Kidney (tissue), 14 donors: ENCODE results near the gene ARHGAP42. TPM values are rescaled to one million over a fixed set of nuclear protein-coding genes. Genes with fewer than 3 reads are reported as not detected.
A peak's percentile ranks its signal among the peaks of the same experiment; 100 is the strongest.

Experiments used
- DNase-seq, 5 donors: peaks; one replicate each; pipeline ENCODE4 v3.0.0-alpha.2; 2013 to 2020
- FAIRE-seq: peaks from 2 replicates; lab custom pipeline; 2012; peaks lifted over from hg19 to GRCh38; lab: Jason Lieb, UNC
- H3K27ac ChIP-seq, 2 donors: one replicate each; pipeline ENCODE4 v1.7.0; 2013; ENCODE audit warnings: low read depth in 2 of 2, low read length in 2 of 2, inconsistent platforms in 1 of 2
- H3K27me3 ChIP-seq: one replicate; pipeline ENCODE4 v1.7.1; 2013; ENCODE audit warnings: low read length, inconsistent platforms; ENCODE audit not compliant: control insufficient read depth, insufficient read depth
- H3K36me3 ChIP-seq, 3 donors: one replicate each; pipeline versions ENCODE4 v1.7.0 to v1.7.1; 2013; ENCODE audit warnings: low read length in 3 of 3, control low read depth in 1 of 3, inconsistent platforms in 1 of 3; ENCODE audit not compliant: insufficient read depth in 3 of 3, control insufficient read depth in 2 of 3
- H3K4me1 ChIP-seq, 3 donors: one replicate each; pipeline versions ENCODE4 v1.7.0 to v1.7.1; 2013; ENCODE audit warnings: low read length in 3 of 3, inconsistent platforms in 1 of 3, low read depth in 1 of 3; ENCODE audit not compliant: control insufficient read depth in 2 of 3, insufficient read depth in 2 of 3
- H3K4me3 ChIP-seq, 3 donors: one replicate each; pipeline versions ENCODE4 v1.7.0 to v1.8.1; 2013; ENCODE audit warnings: low read length in 3 of 3, control low read depth in 1 of 3, inconsistent platforms in 1 of 3
- H3K9ac ChIP-seq, 3 donors: one replicate each; pipeline versions ENCODE4 v1.7.0 to v1.7.1; 2013; ENCODE audit warnings: low read length in 3 of 3, control low read depth in 1 of 3, inconsistent platforms in 1 of 3
- H3K9me3 ChIP-seq, 3 donors: one replicate each; pipeline versions ENCODE4 v1.7.0 to v1.7.1; 2013; ENCODE audit warnings: low read length in 3 of 3, control low read depth in 1 of 3, inconsistent platforms in 1 of 3; ENCODE audit not compliant: control insufficient read depth in 2 of 3, insufficient read depth in 1 of 3
- intact Hi-C: fragments of 100-400 bp; cut with DNase I; formaldehyde crosslinking; loops from one replicate; pipeline ENCODE4 v1.11.1; 2022
- polyA plus RNA-seq: library from polyadenylated mRNA; stranded (reverse); fragments of 350-450 nt; fragmentation: Illumina TruSeq; extraction: RNeasy Lipid Tissue Mini Kit (QIAGEN cat#74804); gene quantifications from one replicate; pipeline ENCODE4 v1.2.3, GENCODE V29; 2014; ENCODE audit warnings: low read depth, low replicate concordance; ENCODE audit not compliant: insufficient read depth
- total RNA-seq: library from RNA; stranded (reverse); fragmentation: NEBNext Ultra II Directional; extraction: Animal tissue kit (Norgen Biotek cat#: 25700); gene quantifications from one replicate; pipeline ENCODE4 v1.2.1, GENCODE V29; 2021
- TF ChIP-seq, protein P1 (sequence below): IDR thresholded peaks from 3 replicates; pipeline ENCODE4 v1.5.1; 2012; ENCODE audit warnings: mild to moderate bottlenecking, moderate library complexity, borderline replicate concordance; ENCODE audit not compliant: insufficient read depth; ENCODE audit errors: extremely low read depth
- donor health status: control.
- donor health status: control.
- donor health status: control.
- donor health status: control.
- donor health status: control.
- donor health status: DM: yes; HTN: yes; CAD: no.
- donor health status: Normal renal cell carcinoma (clear cell type).

ARHGAP42 gene
- total and polyA plus RNA-seq, 2 donors from 2014 or later = 4.2 to 18.9 TPM

DNA sequence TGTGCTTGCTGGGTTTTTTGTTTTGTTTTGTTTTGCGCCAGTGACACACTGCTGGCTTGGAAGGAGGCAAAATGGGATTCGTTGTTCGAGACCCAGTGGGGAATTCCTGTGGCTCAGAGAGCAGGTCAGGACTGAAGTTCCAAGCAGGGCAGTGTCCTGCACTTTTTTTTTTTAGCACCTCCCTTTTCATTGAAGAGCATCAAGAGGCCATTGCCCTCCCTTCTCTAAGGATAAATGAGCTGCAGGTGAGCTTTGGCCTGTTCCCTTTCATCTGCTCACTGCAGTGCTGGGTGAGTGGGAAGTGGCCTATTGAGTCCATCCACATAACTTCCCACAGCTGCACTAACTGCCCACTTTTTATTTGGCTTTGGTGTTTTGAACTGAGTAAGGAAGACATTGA lies 87.8 kb downstream of the ARHGAP42 start:
- Histone ChIP-seq H3K27me3 (no peaks in the 10 kb centered on the region), H3K9me3 (no peaks in the 10 kb centered on the region), H3K27ac (peak overlapping the region; percentile 25 to 27), H3K9ac (no peak overlapping the region), H3K4me1 (peaks cover 2 to 16% (median 5%) of the 10 kb centered on the region in 3 donors), H3K4me3 (no peak overlapping the region), H3K36me3 (no peaks in the 10 kb centered on the region)
- TF ChIP-seq, protein P1, sequence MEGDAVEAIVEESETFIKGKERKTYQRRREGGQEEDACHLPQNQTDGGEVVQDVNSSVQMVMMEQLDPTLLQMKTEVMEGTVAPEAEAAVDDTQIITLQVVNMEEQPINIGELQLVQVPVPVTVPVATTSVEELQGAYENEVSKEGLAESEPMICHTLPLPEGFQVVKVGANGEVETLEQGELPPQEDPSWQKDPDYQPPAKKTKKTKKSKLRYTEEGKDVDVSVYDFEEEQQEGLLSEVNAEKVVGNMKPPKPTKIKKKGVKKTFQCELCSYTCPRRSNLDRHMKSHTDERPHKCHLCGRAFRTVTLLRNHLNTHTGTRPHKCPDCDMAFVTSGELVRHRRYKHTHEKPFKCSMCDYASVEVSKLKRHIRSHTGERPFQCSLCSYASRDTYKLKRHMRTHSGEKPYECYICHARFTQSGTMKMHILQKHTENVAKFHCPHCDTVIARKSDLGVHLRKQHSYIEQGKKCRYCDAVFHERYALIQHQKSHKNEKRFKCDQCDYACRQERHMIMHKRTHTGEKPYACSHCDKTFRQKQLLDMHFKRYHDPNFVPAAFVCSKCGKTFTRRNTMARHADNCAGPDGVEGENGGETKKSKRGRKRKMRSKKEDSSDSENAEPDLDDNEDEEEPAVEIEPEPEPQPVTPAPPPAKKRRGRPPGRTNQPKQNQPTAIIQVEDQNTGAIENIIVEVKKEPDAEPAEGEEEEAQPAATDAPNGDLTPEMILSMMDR = no peak
- DNase-seq (no peak), FAIRE-seq (no peak)
- intact Hi-C loops = no loop called here

DNA sequence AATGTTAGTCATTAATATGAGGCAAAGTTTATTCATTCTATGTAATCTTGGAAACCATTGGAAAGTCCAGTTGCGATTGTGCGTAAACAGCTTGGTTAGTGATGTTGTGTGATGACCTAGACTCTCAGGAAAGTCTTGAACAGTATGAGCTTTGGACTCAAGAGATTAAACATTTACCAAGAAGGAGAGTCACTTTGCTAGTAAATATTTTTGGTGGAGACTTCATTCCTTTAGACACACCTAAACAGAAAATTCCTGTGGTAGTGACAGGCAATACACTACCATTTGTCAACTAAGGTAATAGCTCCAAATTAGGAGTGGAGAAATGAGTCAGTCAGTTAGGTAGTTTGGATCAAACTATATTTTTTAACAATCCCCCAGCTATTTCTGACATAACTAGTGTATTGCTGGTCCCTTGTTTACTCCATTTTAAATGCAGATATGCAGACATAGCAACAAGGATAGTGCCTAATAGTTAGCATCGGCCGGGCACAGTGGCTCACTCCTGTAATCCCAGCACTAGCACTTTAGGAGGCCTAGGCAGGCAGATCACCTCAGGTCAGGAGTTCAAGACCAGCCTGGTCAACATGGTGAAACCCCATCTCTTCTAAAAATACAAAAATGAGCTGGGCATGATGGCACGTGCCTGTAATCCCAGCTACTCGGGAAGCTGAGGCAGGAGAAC lies 89.3 kb downstream of the ARHGAP42 start:
- peak in 2 of 5 donors; percentile 42 to 64 for DNase-seq
- Histone ChIP-seq H3K4me3 (no peak overlapping the region), H3K27me3 (no peaks in the 10 kb centered on the region), H3K36me3 (no peaks in the 10 kb centered on the region), H3K9me3 (no peaks in the 10 kb centered on the region), H3K27ac (peak overlapping the region; percentile 72 to 81), H3K9ac (no peak overlapping the region), H3K4me1 (peaks cover 2 to 16% (median 5%) of the 10 kb centered on the region in 3 donors)
- FAIRE-seq = peak; percentile 81
- intact Hi-C loops = no loop called here
- TF ChIP-seq, protein P1 = no peak

DNA sequence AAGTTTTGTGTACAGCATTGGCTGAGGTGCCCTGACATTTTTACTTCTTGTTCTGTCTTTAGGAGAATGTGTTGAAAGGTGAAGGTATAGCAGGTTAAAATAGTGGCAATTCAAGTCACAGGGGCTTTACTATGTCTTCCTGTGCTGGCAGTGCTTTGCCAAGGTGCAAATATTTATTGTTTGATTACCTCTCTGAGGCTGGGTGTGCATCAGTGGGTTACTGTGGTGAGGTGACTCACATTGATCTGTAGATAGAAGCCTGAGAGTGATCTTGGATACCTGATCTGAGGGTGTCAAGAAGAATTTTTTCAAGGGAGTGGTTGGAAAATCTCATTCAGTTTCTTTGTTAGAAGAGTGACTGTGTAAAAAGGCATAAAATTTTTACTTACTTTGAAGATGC lies 90.0 kb downstream of the ARHGAP42 start:
- no peak for DNase-seq
- Histone ChIP-seq H3K27me3 (no peaks in the 10 kb centered on the region), H3K9me3 (no peaks in the 10 kb centered on the region), H3K36me3 (no peaks in the 10 kb centered on the region), H3K27ac (peak overlapping the region; percentile 74 to 81), H3K9ac (no peak overlapping the region), H3K4me3 (no peak overlapping the region), H3K4me1 (peaks cover 2 to 16% (median 5%) of the 10 kb centered on the region in 3 donors)
- intact Hi-C loops = no loop called here
- TF ChIP-seq, protein P1 = no peak
- FAIRE-seq = no peak

DNA sequence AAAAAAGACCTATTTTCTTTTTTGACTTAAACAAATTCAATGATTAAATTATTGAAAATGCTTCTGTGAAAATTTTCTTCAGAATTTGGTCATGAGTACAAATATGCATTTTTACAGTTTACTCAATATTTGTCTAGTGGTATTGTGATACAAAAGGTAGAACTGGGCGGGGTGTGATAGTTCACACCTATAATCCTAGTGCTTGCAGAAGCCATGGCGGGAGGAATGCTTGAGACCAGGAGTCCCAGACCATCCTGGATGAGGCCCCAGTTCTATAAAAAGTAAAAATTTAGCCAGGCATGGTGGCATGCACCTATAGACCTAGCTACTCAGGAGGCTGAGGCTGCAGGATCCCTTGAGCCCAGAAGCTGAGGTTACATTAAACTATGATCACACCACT lies 90.6 kb downstream of the ARHGAP42 start:
- Histone ChIP-seq H3K27me3 (no peaks in the 10 kb centered on the region), H3K9ac (no peak overlapping the region), H3K27ac (no peak overlapping the region), H3K4me1 (peaks cover 2 to 16% (median 5%) of the 10 kb centered on the region in 3 donors), H3K4me3 (no peak overlapping the region), H3K36me3 (no peaks in the 10 kb centered on the region), H3K9me3 (no peaks in the 10 kb centered on the region)
- intact Hi-C loops = no loop called here
- DNase-seq (no peak), FAIRE-seq (no peak)
- TF ChIP-seq, protein P1 = no peak
